Measurements from ENCODE around the gene CACNA1G.

The CACNA1G gene

GRCh38 chr17:50659179-50659578, 98.7 kb downstream of the CACNA1G start:
- in situ Hi-C loops (cut with HindIII; ENCODE audit: low pct_unique_long_range_greater_than_20kb, low sequenced_read_pairs): no loop called here
- DNase-seq (ENCODE audit: low read depth in 1 of 2, low spot score in 1 of 2): no peak

GRCh38 chr17:50660042-50660886, 99.7 kb downstream of the CACNA1G start:
- peak; percentile 65 to 80 for DNase-seq (ENCODE audit: low read depth in 1 of 2, low spot score in 1 of 2)
- in situ Hi-C loops (cut with HindIII; ENCODE audit: low pct_unique_long_range_greater_than_20kb, low sequenced_read_pairs): no loop called here
- no peak for TF ChIP-seq JUND (IDR thresholded peaks at IDR 0.05; ENCODE audit: low read depth)

More at GRCh38 chr17:50659179-50659578, 98.7 kb downstream of the CACNA1G start:
- no peak for TF ChIP-seq JUND (IDR thresholded peaks at IDR 0.05; ENCODE audit: low read depth)

GRCh38 chr17:50660887-50661345, 100.4 kb downstream of the CACNA1G start:
- no peak for DNase-seq (ENCODE audit: low read depth in 1 of 2, low spot score in 1 of 2)
- in situ Hi-C loops (cut with HindIII; ENCODE audit: low pct_unique_long_range_greater_than_20kb, low sequenced_read_pairs): no loop called here
- TF ChIP-seq JUND (IDR thresholded peaks at IDR 0.05; ENCODE audit: low read depth): no peak

- in situ Hi-C loops (cut with HindIII; ENCODE audit: low pct_unique_long_range_greater_than_20kb, low sequenced_read_pairs): no loop called here
- no peak for DNase-seq (ENCODE audit: low read depth in 1 of 2, low spot score in 1 of 2)
- no peak for TF ChIP-seq JUND (IDR thresholded peaks at IDR 0.05; ENCODE audit: low read depth)
These were observed 100.8 kb downstream of the CACNA1G start for GRCh38 chr17:50661348-50661747.

GRCh38 chr17:50661795-50662391, 101.4 kb downstream of the CACNA1G start:
- TF ChIP-seq JUND (IDR thresholded peaks at IDR 0.05; ENCODE audit: low read depth): no peak
- DNase-seq (ENCODE audit: low read depth in 1 of 2, low spot score in 1 of 2): peak; percentile 72 to 85
- in situ Hi-C loops (cut with HindIII; ENCODE audit: low pct_unique_long_range_greater_than_20kb, low sequenced_read_pairs): no loop called here

- in situ Hi-C loops (cut with HindIII; ENCODE audit: low pct_unique_long_range_greater_than_20kb, low sequenced_read_pairs): no loop called here
- DNase-seq (ENCODE audit: low read depth in 1 of 2, low spot score in 1 of 2): no peak
- TF ChIP-seq JUND (IDR thresholded peaks at IDR 0.05; ENCODE audit: low read depth): no peak
These were observed 102.2 kb downstream of the CACNA1G start for GRCh38 chr17:50662632-50663225.

GRCh38 chr17:50663812-50664374, 103.4 kb downstream of the CACNA1G start:
- in situ Hi-C loops (cut with HindIII; ENCODE audit: low pct_unique_long_range_greater_than_20kb, low sequenced_read_pairs): no loop called here
- no peak for TF ChIP-seq JUND (IDR thresholded peaks at IDR 0.05; ENCODE audit: low read depth)
- DNase-seq (ENCODE audit: low read depth in 1 of 2, low spot score in 1 of 2): no peak

- no peak for DNase-seq (ENCODE audit: low read depth in 1 of 2, low spot score in 1 of 2)
- in situ Hi-C loops (cut with HindIII; ENCODE audit: low pct_unique_long_range_greater_than_20kb, low sequenced_read_pairs): no loop called here
- TF ChIP-seq JUND (IDR thresholded peaks at IDR 0.05; ENCODE audit: low read depth): no peak
These were observed 104.4 kb downstream of the CACNA1G start for GRCh38 chr17:50664788-50665458.

GRCh38 chr17:50665838-50666237, 105.3 kb downstream of the CACNA1G start:
- DNase-seq (ENCODE audit: low read depth in 1 of 2, low spot score in 1 of 2): no peak
- TF ChIP-seq JUND (IDR thresholded peaks at IDR 0.05; ENCODE audit: low read depth): no peak
- in situ Hi-C loops (cut with HindIII; ENCODE audit: low pct_unique_long_range_greater_than_20kb, low sequenced_read_pairs): no loop called here

GRCh38 chr17:50666316-50666715, 105.8 kb downstream of the CACNA1G start:
- no peak for DNase-seq (ENCODE audit: low read depth in 1 of 2, low spot score in 1 of 2)
- no peak for TF ChIP-seq JUND (IDR thresholded peaks at IDR 0.05; ENCODE audit: low read depth)
- in situ Hi-C loops (cut with HindIII; ENCODE audit: low pct_unique_long_range_greater_than_20kb, low sequenced_read_pairs): no loop called here

GRCh38 chr17:50667259-50668024, 106.9 kb downstream of the CACNA1G start:
- no peak for TF ChIP-seq JUND (IDR thresholded peaks at IDR 0.05; ENCODE audit: low read depth)
- in situ Hi-C loops (cut with HindIII; ENCODE audit: low pct_unique_long_range_greater_than_20kb, low sequenced_read_pairs): no loop called here
- no peak for DNase-seq (ENCODE audit: low read depth in 1 of 2, low spot score in 1 of 2)
